HG03521 (cell line): ENCODE results near the gene RGL1.

Experiments used
- ATAC-seq: cut with Tn5 transposase; IDR thresholded peaks from one replicate; pipeline ENCODE4 v1.9.1; 2021; ENCODE audit warnings: mild to moderate bottlenecking, moderate library complexity; ENCODE audit not compliant: unreplicated experiment

The RGL1 gene

GRCh38 chr1:183859119-183859518 is 54.2 kb downstream of the RGL1 start:
- ATAC-seq, result no peak

GRCh38 chr1:183859831-183860230 is 54.9 kb downstream of the RGL1 start:
- ATAC-seq, result no peak

GRCh38 chr1:183862967-183863366 is 58.0 kb downstream of the RGL1 start:
- ATAC-seq, result no peak

DNA sequence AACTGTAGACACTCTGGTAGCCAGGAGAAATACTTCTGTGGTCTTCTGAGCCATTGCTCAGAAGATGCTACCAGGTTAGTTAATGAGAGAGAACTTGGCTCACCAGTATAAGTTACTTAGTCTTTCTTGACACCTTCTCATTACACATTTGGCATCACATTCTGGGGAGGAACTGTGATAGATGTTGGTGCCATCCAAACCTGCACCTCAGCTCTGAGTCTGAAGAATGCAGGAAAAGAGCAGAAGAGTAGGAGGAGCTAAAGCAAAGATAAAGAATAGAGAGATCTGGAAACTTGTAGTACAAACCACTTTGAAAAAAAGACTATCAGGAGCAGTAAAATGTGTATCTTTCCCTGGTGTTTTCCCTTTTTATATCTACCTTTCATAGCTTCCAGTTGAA is 58.9 kb downstream of the RGL1 start:
- ATAC-seq, result no peak

DNA sequence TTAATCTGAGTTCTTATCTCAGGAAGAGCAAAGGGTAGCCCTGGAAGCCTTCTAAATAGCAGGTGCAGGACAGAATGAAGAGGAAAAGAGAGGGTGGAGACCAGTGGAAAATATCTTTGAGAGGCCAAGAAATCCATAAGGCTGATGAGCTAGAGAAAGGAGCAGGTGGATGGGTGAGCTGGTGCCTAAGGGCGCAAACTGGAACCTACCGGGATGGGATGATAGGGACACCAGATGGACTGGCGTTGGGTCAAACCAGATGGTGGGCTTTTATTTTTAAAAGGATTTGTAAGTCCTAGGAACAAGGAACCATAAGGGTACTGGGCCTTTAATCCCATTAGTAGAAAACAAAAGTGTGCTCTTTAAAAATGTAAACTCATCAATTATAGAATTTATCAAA is 59.7 kb downstream of the RGL1 start:
- ATAC-seq, result no peak

GRCh38 chr1:183869230-183869629 is 64.3 kb downstream of the RGL1 start:
- ATAC-seq, result no peak

- no peak for ATAC-seq
Observed at GRCh38 chr1:183869664-183870063, 64.7 kb downstream of the RGL1 start.

DNA sequence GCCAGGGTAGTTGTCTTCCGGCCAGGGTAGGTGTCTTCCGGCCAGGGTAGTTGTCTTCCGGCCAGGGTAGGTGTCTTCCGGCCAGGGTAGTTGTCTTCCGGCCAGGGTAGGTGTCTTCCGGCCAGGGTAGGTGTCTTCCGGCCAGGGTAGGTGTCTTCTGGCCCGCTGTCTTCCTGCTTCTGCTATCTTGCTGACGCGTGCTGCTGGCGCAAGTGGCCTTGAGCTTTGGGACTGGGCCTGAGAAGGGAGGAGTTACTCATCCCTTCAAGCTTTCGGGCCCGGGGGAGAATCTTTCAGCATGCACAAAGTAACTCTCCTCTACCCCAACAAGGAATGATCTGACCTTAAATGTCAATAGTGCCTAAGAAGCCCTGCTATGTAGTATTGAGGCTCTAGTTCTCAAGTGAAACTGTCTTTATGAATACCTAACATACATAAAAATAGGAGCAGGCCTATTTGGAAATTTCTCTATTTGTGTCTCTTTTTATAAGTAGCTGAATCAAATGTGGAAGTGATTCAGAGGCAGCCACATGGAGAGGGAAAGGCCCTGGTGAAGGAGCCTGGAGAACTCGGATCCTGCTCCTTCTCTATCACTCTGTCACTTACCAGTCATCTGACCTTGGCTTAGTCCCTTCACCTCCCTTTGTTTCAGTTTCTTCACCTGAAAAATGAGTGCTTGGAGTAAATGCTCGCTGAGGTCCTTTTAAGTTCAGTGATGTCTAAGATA is 65.6 kb downstream of the RGL1 start:
- ATAC-seq, result no peak

DNA sequence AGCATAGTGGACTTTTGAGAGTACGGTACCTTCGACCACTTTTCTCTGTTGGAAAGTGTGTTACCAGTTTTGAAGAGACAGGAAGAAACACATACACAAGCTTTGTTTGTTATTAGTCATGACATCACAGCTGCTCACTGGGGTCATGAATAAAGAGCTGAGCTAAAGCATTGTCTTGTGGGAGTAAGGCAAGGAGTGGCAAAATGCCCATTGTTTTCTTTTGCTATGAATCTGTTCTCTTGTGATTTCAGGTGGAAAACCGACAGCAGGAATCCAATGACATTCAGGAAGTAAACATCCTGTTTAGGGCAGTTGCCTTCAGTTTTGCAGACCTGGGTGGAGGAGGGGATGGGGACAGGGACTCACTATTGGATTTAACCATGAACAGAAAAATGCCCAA is 66.2 kb downstream of the RGL1 start:
- no peak for ATAC-seq

DNA sequence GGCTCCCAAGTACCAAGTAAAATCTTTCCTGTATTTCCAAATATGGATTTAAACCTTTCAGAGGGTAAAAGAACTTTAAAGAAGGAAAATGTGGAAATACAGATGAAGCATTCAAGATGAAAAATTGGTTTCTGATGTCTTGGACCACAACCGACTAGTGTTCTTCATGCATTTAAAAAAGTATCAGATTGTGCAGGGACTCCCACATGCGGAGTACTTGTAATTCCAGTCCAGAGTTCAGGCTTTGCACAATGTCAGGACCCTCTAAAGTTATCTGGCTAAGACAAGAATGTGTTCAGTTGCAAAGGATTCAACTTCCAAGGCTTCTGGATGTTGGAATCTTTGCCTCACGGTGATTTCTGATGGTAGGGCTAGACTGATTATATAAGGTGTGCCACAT is 66.7 kb downstream of the RGL1 start:
- ATAC-seq, result no peak

DNA sequence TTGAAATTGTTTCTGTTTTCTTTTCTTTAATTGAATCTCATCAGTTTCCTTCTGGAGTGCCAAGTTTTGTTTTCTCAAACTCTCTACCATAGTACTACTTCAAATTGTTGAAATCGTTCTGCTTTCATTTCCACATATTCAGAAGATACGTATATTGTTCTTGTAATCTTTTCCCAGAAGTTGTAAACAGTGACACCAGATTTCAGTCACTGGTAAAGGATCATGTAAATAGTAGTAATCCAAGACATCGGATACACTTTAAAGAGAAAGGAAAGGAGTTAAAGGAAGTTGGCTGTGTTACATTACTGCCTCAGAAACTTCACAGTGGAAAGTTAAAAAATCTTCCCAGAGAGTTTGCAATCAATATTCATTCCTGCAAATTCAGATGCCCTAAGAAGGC is 67.5 kb downstream of the RGL1 start:
- ATAC-seq, result no peak

GRCh38 chr1:183873642-183874041 is 68.7 kb downstream of the RGL1 start:
- no peak for ATAC-seq

GRCh38 chr1:183876309-183876708 is 71.4 kb downstream of the RGL1 start:
- ATAC-seq, result no peak

DNA sequence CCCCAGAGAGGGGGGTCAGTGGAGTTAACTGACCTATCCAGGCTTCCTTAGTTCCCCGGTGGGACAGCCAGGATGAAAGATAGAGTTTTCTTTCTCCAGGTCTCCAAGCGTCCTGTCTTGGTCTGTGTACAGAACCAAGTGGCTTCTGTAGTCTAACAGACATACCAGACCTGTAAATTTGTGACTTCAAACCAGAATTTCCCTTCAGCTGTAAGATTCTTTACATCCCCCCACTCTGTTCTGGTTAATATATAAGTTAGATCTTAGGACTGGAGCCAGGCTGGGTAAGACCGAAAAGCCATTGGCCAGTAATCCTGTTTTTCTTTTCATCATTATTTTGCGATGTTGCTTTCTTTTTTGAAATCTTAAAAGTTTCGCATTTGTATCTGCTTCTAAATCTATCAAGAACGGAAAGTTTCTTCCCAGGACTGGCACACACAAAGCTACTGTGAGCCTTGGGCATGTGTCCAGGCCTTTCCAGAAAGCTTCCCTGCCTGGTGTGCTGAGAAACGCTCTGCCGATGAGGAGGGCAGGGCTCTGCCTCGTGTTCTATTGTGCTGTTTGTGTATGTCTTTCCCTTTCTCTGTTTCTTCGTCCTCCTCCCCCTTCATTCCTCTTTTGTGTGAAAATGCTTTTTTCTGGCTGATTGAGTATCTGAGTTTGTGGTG is 72.3 kb downstream of the RGL1 start:
- no peak for ATAC-seq

DNA sequence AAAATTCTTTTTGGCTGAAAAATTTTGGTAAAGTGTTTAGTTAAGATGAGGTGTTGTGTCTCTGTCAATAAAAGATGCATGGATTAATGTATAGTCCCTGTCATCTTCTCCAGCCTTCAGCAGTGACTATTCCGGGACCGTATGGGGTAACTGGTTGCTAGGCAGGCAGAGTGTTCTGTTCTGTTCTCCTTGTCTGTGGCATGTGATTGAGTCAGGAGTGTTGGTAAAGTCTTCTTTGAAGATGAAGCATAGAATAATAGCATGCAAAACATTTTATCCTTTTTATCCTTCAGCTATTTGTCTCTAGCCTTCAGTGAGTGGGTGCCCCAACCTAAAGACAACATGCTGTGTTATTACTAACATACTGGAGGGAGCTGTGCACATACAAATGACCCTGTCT is 74.6 kb downstream of the RGL1 start:
- no peak for ATAC-seq

- ATAC-seq, result no peak
Observed at GRCh38 chr1:183879966-183880365, 75.0 kb downstream of the RGL1 start.

DNA sequence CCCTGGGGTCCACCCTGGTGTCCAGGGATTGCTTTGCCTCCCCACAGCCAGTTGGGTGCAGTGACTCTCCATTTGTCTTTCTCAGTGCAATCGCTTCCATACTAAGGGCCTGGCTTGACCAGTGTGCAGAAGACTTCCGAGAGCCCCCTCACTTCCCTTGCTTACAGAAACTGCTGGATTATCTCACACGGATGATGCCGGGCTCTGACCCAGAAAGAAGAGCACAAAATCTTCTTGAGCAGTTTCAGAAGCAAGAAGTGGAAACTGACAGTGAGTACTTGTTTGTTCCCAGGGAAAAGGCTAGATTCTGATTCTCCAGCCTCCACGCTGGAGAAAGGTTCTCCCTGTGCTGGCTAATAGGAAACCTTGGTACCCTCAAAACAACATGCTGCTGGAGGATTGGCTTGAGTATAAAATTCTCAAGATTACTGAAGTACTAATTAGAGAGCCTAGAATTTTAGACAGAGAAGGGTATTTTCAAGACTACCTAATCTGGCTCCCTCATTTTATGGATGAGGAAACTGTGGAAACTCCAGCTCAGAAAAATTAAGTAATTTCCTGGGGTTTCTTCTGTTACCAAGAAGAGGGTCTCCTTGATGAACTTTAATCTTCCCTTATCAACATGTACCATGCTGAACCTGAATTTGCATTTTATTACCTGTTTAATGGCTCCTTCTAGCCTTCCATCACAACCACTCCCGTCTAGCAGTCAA is 75.8 kb downstream of the RGL1 start:
- no peak for ATAC-seq

DNA sequence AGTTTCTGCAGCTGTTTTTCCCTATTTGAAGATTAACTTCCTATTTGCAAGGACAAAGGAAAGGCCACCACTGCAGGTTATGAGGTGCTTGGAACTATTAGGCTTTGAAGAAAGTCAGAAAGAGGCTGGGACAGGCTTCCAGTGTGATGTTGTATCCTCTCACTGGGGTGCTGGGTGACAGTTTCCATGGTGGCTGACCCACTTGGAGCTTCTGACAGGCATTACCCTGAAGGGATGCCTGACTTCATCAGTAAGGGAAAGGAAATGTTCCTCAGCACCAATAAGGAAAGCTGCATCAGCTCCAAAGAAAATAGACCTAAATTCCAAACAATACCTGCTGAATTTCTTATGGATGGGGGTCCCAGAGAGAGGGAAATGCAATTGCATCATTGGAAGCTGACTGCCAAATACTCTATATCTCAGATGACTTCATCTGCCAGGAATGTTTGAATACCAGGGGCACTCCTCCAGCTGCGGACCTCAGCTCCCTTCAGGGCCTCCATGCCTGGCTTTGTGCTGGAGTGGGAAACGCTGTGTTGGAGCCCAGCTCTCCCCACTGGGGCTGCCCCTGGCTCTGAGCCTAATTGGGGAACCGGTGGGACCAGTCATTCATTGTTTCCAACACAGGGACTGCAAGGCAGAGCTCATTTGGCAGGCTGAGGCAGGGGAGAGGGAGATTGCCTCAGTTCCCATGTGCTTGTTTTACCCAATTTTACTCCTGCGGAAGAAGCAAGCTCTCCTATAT is 76.6 kb downstream of the RGL1 start:
- ATAC-seq, result no peak

DNA sequence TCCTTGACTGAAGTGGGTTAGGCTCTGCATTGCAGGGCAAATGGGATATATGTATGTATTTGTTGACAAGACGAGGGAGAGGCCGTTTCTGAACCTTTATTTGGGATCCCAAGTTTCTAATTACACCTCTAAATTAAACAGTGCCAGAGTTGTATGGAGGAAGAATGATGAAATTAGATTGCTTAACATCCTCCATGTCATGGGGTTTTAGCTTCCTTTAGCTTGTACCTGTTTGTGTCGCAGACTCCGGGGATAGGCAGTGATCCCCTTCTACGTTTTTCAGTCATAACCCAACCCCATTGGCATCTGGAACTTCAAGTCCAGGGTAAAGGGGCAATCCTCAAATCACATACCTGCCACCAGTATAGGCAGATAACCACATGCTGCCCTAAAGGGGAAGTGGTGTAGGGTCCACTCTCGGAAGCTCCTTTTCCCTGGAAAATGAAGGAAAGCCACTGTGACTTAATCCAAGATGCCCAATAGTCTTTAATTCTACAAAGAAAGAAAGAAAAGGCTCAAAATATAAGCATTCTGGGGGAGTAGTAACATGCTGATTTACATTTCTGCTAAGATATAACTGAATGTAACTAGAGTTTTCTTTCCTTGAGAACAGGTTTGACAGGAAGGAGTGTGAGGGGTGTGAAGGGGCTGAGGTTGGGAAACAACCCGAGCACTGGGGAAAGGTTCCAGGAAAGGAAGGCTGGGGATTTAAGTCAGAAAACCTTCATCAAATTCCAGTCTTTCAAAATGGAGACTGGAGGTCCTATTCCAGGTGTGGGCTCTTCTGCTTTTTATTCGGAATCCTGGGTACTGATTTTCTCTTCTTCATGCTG is 77.6 kb downstream of the RGL1 start:
- ATAC-seq, result no peak

- no peak for ATAC-seq
Observed at GRCh38 chr1:183883623-183884022, 78.7 kb downstream of the RGL1 start.

DNA sequence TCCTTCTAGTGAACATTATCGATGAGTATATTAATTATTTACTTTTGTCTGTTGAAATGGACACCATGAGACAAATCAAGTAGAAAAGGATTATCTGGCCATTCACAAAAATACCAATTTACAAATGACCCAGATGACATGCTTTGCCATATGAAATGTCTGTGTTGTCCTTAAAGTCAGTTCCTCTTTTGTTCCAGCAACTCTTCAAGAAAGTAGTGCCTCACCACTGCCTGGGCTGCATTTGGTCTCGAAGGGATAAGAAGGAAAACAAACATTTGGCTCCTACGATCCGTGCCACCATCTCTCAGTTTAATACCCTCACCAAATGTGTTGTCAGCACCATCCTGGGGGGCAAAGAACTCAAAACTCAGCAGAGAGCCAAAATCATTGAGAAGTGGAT is 79.6 kb downstream of the RGL1 start:
- ATAC-seq, result no peak
